K562 (cell line): Measurements from ENCODE around the gene TMEM11. TPM values are rescaled to one million over a fixed set of nuclear protein-coding genes. Genes with fewer than 3 reads are reported as not detected.

Experiments used
- ATAC-seq: fragments of 200-7000 bp; cut with Tn5 transposase; 3 replicates; pipeline ENCODE4 v1.9.1; 2020; ENCODE audit warnings: moderate library complexity
- BruUV-seq: library from RNA; stranded (reverse); fragments of 400-500 nt; replicated peaks from 2 replicates; lab custom pipeline; 2021; lab: Mats Ljungman, UMichigan
- CTCF ChIA-PET: fragments of 300-600 bp; formaldehyde crosslinking; extraction: SDS; loops from one replicate; lab custom pipeline; 2021; ENCODE audit warnings: low intra/inter-chr PET ratio; lab: Yijun Ruan, JAX
- POLR2A ChIA-PET: fragments of 300-600, 350-650 bp; sonication (Branson Sonifier 250); formaldehyde crosslinking; extraction: SDS; loops from one replicate; lab custom pipeline; 2021; ENCODE audit warnings: antibody characterized with exemption, inconsistent platforms; lab: Yijun Ruan, JAX
- DNase-seq, 4 experiments: peaks; one replicate each; pipeline versions ENCODE4 v3.0.0 to v3.0.0-alpha.2; 2011 to 2018; ENCODE audit warnings: low spot score in 3 of 4, mixed read lengths in 3 of 4; ENCODE audit errors: extremely low read depth in 1 of 4
- FAIRE-seq: peaks from 2 replicates; lab custom pipeline; 2011; peaks lifted over from hg19 to GRCh38; lab: Jason Lieb, UNC
- H2AFZ ChIP-seq: 2 replicates; pipeline ENCODE4 v1.6.0; 2011; ENCODE audit warnings: low read depth, low read length, control low read depth, inconsistent platforms
- H3K27ac ChIP-seq: fragments of 200-600 bp; 3 replicates; pipeline ENCODE4 v1.8.0; 2011; ENCODE audit warnings: low read depth, mild to moderate bottlenecking, control low read depth, inconsistent platforms, low read length, moderate library complexity, mixed read lengths; ENCODE audit errors: extremely low read depth
- H3K27me3 ChIP-seq, 2 experiments: fragments of 300-600 bp in 1 of 2; 2 replicates in 1 of 2; 3 replicates in 1 of 2; pipeline versions ENCODE4 v1.6.0 to v1.8.0; 2011; ENCODE audit warnings: inconsistent platforms in 2 of 2, low read length in 2 of 2, mild to moderate bottlenecking in 1 of 2, mixed read lengths in 1 of 2, moderate library complexity in 1 of 2; ENCODE audit not compliant: control insufficient read depth in 2 of 2, insufficient read depth in 2 of 2
- H3K36me3 ChIP-seq: fragments of 300-600 bp; 3 replicates; pipeline ENCODE4 v1.8.0; 2011; ENCODE audit warnings: mild to moderate bottlenecking, low read length, inconsistent platforms; ENCODE audit not compliant: control insufficient read depth, insufficient read depth
- H3K4me1 ChIP-seq, 2 experiments: fragments of 200-600 bp in 1 of 2; replicated peaks in 1 of 2; 2 replicates in 1 of 2; 3 replicates in 1 of 2; pipeline versions ENCODE4 v1.5.1 to v1.8.0; 2011; ENCODE audit warnings: inconsistent platforms in 2 of 2, low read length in 2 of 2, mild to moderate bottlenecking in 1 of 2, mixed read lengths in 1 of 2, moderate library complexity in 1 of 2; ENCODE audit not compliant: control insufficient read depth in 2 of 2, insufficient read depth in 2 of 2
- H3K4me2 ChIP-seq: 2 replicates; pipeline ENCODE4 v1.6.1; 2011; ENCODE audit warnings: low read length, control low read depth, inconsistent platforms, mixed read lengths; ENCODE audit not compliant: insufficient read depth
- H3K4me3 ChIP-seq: fragments of 200-600 bp; sonication (generic), shearing (Covaris generic); 2 replicates; pipeline ENCODE4 v1.5.1; 2016; ENCODE audit warnings: control low read depth, inconsistent platforms
- H3K79me2 ChIP-seq: fragments of 200-600 bp; 3 replicates; pipeline ENCODE4 v1.8.0; 2011; ENCODE audit warnings: low read length, inconsistent platforms; ENCODE audit not compliant: control insufficient read depth, insufficient read depth
- H3K9ac ChIP-seq, 2 experiments: 2 replicates each; pipeline versions ENCODE4 v1.6.0 to v1.6.1; 2011; ENCODE audit warnings: low read depth in 2 of 2, low read length in 2 of 2, control low read depth in 1 of 2, inconsistent platforms in 1 of 2, mild to moderate bottlenecking in 1 of 2, mixed read lengths in 1 of 2; ENCODE audit not compliant: insufficient read depth in 1 of 2
- H3K9me1 ChIP-seq: one replicate; pipeline ENCODE4 v1.6.0; 2011; ENCODE audit warnings: inconsistent platforms, mild to moderate bottlenecking, low read length, moderate library complexity; ENCODE audit not compliant: control insufficient read depth, insufficient read depth
- H3K9me3 ChIP-seq: replicated peaks from 2 replicates; pipeline ENCODE4 v1.5.1; 2011; ENCODE audit warnings: low read depth, low read length, inconsistent platforms; ENCODE audit not compliant: control insufficient read depth, insufficient read depth
- H4K20me1 ChIP-seq: replicated peaks from 2 replicates; pipeline ENCODE4 v1.6.1; 2011; ENCODE audit warnings: low read length, inconsistent platforms, mixed read lengths; ENCODE audit not compliant: control insufficient read depth, insufficient read depth
- CEBPG ChIP-seq, 3 experiments: fragments of 200-800 bp in 1 of 3; sonication (Bioruptor generic) in 1 of 3; sonication (generic) in 1 of 3; formaldehyde crosslinking in 1 of 3; IDR thresholded peaks in 2 of 3; conservative IDR thresholded peaks in 1 of 3; 2 replicates each; pipeline versions ENCODE4 v1.6.1 to v1.8.0; 2016 to 2022; ENCODE audit warnings: missing compliant biosample characterization in 2 of 3, missing genetic modification characterization in 2 of 3, mild to moderate bottlenecking in 1 of 3, missing genetic modification reagents in 1 of 3
- MITF ChIP-seq: IDR thresholded peaks from 2 replicates; pipeline ENCODE4 v1.6.1; 2014; ENCODE audit warnings: antibody characterized with exemption
- ZNF561 ChIP-seq: fragments of 450-650 bp; formaldehyde crosslinking; conservative IDR thresholded peaks from 2 replicates; pipeline ENCODE4 v1.4.0; 2020; ENCODE audit warnings: mild to moderate bottlenecking, moderate library complexity
- WGBS: fragments of 100-300 bp; shearing (Covaris generic); methylation state at CpG from one replicate; pipeline ENCODE4 v1.1.6; 2016; ENCODE audit warnings: low coverage, mixed read lengths; ENCODE audit not compliant: insufficient coverage; ENCODE audit errors: missing lambda C conversion rate; 5-methylcytosine and 5-hydroxymethylcytosine counted together
- in situ Hi-C: fragments of 300-500 bp; cut with MboI; formaldehyde crosslinking; loops from 4 replicates; pipeline ENCODE4 v1.15.0; 2018; ENCODE audit warnings: inconsistent platforms, mixed read lengths
- intact Hi-C: fragments of 100-400 bp; cut with micrococcal nuclease; formaldehyde crosslinking; loops from 2 replicates; pipeline ENCODE4 v1.14.2; 2022
- polyA plus RNA-seq, 8 experiments: library from polyadenylated mRNA; depleted of rRNA in 4 of 8; stranded (reverse) in 5 of 8; unstranded in 3 of 8; fragments of >200 nt; fragmentation: Nextera tagmentation in 2 of 8; fragmentation: Illumina TruSeq in 1 of 8; extraction: Ambion mirVana in 2 of 8; extraction: Trizol in 1 of 8; gene quantifications; 2 replicates each; pipeline versions ENCODE4 v1.2.1 to v1.2.3, GENCODE V29; 2011 to 2014; ENCODE audit warnings: inconsistent platforms in 1 of 8, missing spikeins in 1 of 8
- total RNA-seq, 7 experiments: library from RNA; depleted of rRNA in 6 of 7; stranded (reverse); fragments of >200 nt in 6 of 7; fragmentation: Illumina TruSeq in 2 of 7; extraction: Trizol in 2 of 7; gene quantifications; 2 replicates each; pipeline versions ENCODE4 v1.2.1 to v1.2.3, GENCODE V29; 2011 to 2021; ENCODE audit warnings: low replicate concordance in 1 of 7

Gene TMEM11
- total and polyA plus RNA-seq, 9 of the 15 experiments (the other 6 are each of a cell fraction or from before 2014, with no cell fraction given): 12.0 to 40.7 (median 30.0) TPM

GRCh38 chr17:21185061-21185460 is 28.9 kb downstream of the TMEM11 start:
- H4K20me1 ChIP-seq: no peaks in the 10 kb centered on the region
- FAIRE-seq (no peak), ATAC-seq (no peak), DNase-seq (no peak)
- H3K4me3 ChIP-seq: no peak overlapping the region
- WGBS: 75% methylated on average over 1 of the region's 1 CpG
- H2AFZ ChIP-seq: no peak overlapping the region
- no peaks in the 10 kb centered on the region for H3K9me1 ChIP-seq
- no peak for TF ChIP-seq CEBPG (CRISPR knock-in tag; IDR thresholded peaks at IDR 0.05)
- peak in 1 of 2 experiments; percentile 14; a peak in 1 of 4 replicates for TF ChIP-seq CEBPG (tag; conservative IDR thresholded peaks at IDR 0.05 in 1 of 2, IDR thresholded peaks at IDR 0.05 in 1 of 2)
- TF ChIP-seq MITF: no peak
- H3K4me1 ChIP-seq: no peaks in the 10 kb centered on the region
- no peaks in the 10 kb centered on the region for H3K27me3 ChIP-seq
- in situ Hi-C loops (no loop called here), intact Hi-C loops (no loop called here)
- no peak overlapping the region for H3K9ac ChIP-seq
- CTCF ChIA-PET: no interaction called here
- POLR2A ChIA-PET: no interaction called here
- H3K27ac ChIP-seq: no peak overlapping the region
- no peak overlapping the region for H3K4me2 ChIP-seq
- H3K9me3 ChIP-seq: no peaks in the 10 kb centered on the region
- no peaks in the 10 kb centered on the region for H3K79me2 ChIP-seq
- H3K36me3 ChIP-seq: peaks cover 17% of the 10 kb centered on the region; the same call in 2 of the 3 replicates
- no TSS peak for BruUV-seq

- TF ChIP-seq ZNF561 (CRISPR knock-in tag): no peak
- TF ChIP-seq, all 486 proteins: peak for 0
- no peaks in the 10 kb centered on the region for H3K4me1 ChIP-seq
- no peaks in the 10 kb centered on the region for H3K9me3 ChIP-seq
- intact Hi-C loops: no loop called here
- DNase-seq (no peak), ATAC-seq (no peak), FAIRE-seq (no peak)
- H4K20me1 ChIP-seq: no peaks in the 10 kb centered on the region
- POLR2A ChIA-PET: no interaction called here
- CTCF ChIA-PET: no interaction called here
- BruUV-seq: no TSS peak
- no peak overlapping the region for H3K27ac ChIP-seq
- no peaks in the 10 kb centered on the region for H3K9me1 ChIP-seq
- in situ Hi-C loops: no loop called here
- 88% methylated on average over 3 of the region's 3 CpGs for WGBS
- peaks cover 17% of the 10 kb centered on the region; the same call in 2 of the 3 replicates for H3K36me3 ChIP-seq
- H2AFZ ChIP-seq: no peak overlapping the region
- H3K9ac ChIP-seq: no peak overlapping the region
- H3K27me3 ChIP-seq: no peaks in the 10 kb centered on the region
- no peaks in the 10 kb centered on the region for H3K79me2 ChIP-seq
- H3K4me3 ChIP-seq: no peak overlapping the region
- no peak overlapping the region for H3K4me2 ChIP-seq
Observed at GRCh38 chr17:21184570-21184969, 29.4 kb downstream of the TMEM11 start.
